AG09319 (cell line): ENCODE data around the gene LCN2.

Source experiments
- DNase-seq: peaks from one replicate; pipeline ENCODE4 v3.0.0-alpha.2; 2010; ENCODE audit warnings: low read depth; ENCODE audit errors: extremely low read depth
- TF ChIP-seq, protein P1 (sequence below): IDR thresholded peaks from 2 replicates; pipeline ENCODE4 v1.5.1; 2011; ENCODE audit warnings: low read depth, mild to moderate bottlenecking, inconsistent platforms, low read length, moderate library complexity

Gene LCN2

GRCh38 chr9:128150594-128151308 is 1.5 kb downstream of the LCN2 start:
- no peak for DNase-seq
- TF ChIP-seq, protein P1, sequence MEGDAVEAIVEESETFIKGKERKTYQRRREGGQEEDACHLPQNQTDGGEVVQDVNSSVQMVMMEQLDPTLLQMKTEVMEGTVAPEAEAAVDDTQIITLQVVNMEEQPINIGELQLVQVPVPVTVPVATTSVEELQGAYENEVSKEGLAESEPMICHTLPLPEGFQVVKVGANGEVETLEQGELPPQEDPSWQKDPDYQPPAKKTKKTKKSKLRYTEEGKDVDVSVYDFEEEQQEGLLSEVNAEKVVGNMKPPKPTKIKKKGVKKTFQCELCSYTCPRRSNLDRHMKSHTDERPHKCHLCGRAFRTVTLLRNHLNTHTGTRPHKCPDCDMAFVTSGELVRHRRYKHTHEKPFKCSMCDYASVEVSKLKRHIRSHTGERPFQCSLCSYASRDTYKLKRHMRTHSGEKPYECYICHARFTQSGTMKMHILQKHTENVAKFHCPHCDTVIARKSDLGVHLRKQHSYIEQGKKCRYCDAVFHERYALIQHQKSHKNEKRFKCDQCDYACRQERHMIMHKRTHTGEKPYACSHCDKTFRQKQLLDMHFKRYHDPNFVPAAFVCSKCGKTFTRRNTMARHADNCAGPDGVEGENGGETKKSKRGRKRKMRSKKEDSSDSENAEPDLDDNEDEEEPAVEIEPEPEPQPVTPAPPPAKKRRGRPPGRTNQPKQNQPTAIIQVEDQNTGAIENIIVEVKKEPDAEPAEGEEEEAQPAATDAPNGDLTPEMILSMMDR: peak; percentile 10

DNA sequence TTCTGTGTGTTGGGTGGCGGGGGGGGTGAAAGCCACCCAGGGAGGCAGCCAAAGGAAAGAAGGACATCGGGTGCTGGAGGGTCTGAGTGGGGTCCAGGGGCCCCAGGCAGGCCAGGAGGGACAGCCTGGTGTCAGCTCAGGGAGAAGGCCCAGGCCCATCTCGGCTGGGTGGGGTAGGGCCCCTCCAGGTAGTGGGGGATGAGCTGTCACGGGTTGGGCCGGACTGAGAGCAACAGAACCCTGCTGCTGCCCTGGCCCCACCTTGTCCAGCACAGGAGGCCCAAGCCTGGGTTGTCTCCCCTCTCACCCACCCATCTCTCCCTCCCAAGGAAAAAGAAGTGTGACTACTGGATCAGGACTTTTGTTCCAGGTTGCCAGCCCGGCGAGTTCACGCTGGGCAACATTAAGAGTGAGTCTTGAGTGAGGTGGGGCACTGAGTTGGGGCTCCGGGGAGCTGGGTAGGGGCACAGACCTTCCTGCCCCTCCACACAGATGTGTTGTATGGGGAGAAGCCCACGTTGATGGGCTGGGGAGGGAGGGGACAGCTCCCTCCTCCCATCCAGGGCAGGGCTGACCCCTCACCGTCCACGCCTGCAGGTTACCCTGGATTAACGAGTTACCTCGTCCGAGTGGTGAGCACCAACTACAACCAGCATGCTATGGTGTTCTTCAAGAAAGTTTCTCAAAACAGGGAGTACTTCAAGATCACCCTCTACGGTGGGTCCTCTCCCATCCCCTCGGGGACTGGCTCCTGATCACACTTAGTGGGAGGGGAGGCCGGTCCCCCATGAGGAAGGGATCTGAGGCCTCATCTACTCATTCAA is 2.3 kb downstream of the LCN2 start:
- TF ChIP-seq, protein P1: no peak
- no peak for DNase-seq

GRCh38 chr9:128152133-128153059 is 3.1 kb downstream of the LCN2 start:
- TF ChIP-seq, protein P1: no peak
- DNase-seq: no peak

DNA sequence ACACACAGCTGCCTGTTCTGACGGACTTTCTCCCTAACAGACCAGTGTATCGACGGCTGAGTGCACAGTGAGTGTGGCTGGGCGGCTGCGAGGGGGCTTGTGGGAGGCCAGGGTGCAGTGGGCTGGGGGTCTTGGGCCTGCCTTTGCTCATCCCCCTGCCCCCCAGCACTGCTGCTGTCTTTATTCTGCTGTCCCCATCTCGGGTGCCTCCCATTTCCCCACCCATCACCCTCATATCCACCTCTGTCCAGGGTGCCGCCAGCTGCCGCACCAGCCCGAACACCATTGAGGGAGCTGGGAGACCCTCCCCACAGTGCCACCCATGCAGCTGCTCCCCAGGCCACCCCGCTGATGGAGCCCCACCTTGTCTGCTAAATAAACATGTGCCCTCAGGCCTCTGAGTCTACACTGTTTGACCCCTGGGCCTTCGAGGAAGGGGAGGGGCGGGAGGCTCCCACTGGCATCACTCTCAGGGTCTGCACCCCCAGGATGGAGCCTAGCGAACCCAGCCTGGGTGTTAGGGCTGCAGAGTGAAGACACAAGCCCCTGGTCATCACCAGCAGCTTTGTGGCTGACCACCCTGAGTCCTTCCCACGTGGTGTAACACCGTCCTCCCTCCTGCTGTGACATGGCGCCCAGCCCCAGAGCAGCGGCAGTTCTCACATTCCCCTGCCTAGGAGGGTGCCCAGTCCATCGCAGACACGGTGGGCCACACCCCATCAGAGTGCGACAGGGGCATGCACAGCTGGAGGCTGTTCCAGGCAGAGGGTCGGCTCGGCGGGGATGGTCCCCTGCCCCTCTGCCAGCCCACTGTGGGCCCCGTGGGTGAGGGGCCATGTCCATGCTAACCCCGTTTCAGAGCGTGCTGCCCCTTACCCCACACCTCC is 4.0 kb downstream of the LCN2 start:
- TF ChIP-seq, protein P1: no peak
- no peak for DNase-seq

DNA sequence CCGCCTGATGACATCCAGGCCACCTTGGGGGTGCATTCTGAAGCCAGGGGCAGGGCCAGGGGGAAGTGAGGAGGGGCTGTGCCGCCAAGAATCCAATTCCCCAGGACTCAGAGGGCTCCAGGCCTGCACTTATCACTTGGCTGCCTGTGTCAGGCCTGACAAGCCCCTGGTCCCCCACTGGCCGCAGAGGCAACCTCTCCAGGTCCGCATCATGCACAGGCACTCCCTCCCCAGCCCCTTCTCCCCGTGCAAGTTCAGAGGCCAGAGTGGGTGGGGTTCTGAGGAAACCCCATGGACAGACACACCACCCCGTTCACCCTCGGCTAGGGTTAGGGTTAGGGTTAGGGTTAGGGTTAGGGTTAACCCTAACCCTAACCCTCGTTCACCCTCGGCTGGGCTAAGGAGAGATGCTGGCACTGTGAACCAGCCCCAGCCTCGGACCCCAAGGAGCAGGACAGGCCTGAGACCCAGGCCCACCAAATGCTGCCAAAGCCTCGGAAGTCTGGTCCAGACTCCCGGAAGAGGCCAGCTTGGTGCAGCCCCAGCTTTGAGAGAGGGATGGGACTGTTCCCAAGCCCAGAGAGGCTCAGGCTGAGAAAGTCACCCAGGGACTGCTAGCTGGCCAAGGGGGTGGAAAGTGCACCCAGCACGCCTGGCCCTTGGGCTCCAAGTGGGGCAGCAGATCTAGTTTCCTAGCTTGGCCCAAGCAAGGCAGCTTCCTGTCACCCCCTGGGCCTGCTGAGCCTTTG is 4.9 kb downstream of the LCN2 start:
- DNase-seq: no peak
- TF ChIP-seq, protein P1: no peak

- TF ChIP-seq, protein P1: no peak
- DNase-seq: no peak
Measured at GRCh38 chr9:128155736-128156500, 6.7 kb downstream of the LCN2 start.
